GM18520 (cell line): ENCODE measurements around the gene WDR89.
"Not testable (repeated sequence)": the region's sequence is repeated elsewhere in the genome, so short reads cannot be mapped to it uniquely, and the experiment has no call there.

Source experiments
- ATAC-seq: cut with Tn5 transposase; IDR thresholded peaks from one replicate; pipeline ENCODE4 v1.9.1; 2021; ENCODE audit not compliant: unreplicated experiment

WDR89 gene

DNA sequence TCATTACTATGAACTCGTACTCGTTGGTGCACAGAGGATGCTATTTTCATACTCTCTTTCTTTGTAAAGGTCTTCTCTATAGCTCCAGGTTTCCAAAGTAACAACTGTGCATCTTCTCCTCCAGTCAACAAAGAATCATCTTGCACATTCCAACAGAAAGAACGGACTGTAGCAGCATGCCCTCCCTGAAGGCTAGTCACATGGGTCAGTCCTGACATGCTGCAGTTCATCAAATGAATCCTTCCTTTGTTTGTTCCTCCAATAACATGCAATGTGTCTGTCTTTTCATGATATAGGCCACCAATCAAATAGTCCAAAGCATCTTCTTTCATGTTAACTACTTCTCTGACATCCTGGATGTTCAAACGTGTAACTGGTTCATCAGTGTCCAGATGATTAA lies 42.9 kb downstream of the WDR89 start:
- ATAC-seq: no peak

DNA sequence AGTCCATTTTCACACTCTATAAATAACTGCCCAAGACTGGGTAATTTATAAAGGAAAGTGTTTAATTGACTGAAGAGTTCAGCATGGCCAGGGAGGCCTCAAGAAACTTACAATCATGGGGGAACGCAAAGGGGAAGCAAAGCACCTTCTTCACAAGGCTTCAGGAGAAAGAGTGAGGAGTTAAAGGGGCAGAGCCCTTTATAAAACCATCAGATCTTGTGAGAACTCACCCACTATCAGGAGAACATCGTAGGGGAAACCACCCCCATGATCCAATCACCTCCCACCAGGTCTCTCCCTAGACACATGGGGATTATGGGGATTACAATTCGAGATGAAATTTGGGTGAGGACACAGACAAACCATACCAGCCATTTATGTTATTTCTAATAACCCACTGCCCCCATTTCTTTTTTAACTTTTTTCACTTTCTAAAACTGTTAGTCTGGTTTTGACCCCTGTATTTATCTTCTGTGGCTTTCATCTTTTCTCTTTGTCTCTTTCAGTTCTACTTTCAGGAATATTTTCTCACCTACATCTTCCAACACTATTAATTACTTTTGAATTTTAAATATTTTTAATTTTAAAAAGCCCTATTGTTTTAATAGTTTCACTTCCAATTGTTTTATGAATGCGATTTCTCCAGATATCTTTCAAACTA lies 44.5 kb downstream of the WDR89 start:
- no peak for ATAC-seq

DNA sequence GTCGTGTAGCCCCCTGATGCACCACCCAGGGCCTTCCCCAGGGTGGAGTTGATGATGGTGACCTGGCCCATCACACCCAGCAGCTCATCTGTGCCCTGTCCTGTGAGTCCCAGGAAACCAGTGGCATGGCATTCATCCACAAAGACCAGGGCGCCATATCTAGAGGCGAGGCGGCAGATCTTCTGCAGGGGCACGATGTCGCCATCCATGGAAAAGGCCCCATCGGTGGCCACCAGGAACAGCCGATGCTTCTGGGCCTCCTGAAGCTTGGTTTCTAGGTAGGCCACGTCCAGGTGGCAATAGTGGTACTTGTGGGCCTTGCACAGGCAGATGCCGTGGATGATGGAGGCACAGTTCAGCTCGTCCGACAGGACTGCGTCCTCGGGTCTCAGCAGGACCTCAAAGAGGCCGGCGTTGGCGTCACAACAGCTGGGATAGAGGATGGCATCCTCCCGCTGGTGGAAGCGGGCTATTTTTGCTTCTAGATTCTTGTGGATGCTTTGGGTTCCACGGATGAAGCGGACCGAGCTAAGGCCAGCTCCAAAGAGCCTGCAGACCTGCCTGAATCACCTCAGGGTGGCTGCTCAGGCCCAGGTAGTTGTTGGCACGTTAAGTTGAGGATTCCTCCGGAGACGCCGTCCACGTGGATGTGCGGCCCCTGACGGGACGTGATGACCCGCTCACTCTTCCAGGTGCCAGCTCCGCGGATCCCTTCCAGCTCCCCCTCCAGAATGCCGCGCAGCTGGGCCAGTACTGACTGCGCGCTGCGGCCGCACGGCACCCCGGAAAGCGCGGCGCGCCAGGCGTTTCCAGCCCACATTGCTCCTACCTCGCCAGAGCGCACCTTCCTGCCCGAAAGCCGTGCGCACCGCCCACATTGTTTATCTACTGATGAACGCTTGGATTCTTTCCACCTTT lies 47.0 kb downstream of the WDR89 start:
- ATAC-seq: no peak

DNA sequence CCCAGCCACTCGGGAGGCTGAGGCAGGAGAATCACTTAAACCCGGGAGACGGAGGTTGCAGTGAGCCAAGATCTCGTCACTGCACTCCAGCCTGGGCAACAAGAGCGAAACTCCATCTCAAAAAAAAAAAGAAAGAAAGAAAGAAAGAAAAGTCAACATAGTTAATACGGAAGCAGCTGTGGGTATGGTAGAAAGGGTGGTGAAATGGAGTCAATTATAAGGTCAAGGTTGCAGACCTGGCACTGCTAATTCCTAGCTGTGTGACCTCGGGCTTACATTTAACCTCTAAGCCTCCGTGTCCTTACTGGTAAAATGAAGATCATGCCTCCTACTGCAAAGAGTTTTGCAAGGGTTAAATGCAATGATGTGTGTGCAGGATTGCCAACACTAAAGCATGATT lies 58.6 kb downstream of the WDR89 start:
- ATAC-seq: not testable (repeated sequence)

DNA sequence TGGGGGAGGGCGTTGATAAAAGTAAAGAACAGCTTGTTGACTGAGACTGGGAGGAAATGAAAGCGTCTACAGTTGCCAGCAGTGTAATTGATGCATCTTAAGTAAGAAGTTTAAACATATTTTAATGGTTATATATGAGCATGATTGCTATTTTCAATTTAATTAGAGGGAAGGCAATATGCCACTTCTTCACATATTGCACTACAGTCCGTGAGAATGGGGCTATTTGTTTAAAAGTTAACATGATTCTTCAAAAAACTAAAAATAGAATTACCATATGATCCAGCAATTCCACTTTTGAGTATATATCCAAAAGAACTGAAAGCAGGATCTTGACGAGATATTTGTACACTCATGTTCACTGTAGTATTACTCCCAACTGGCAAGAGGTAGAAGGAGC lies 60.2 kb downstream of the WDR89 start:
- ATAC-seq: no peak

DNA sequence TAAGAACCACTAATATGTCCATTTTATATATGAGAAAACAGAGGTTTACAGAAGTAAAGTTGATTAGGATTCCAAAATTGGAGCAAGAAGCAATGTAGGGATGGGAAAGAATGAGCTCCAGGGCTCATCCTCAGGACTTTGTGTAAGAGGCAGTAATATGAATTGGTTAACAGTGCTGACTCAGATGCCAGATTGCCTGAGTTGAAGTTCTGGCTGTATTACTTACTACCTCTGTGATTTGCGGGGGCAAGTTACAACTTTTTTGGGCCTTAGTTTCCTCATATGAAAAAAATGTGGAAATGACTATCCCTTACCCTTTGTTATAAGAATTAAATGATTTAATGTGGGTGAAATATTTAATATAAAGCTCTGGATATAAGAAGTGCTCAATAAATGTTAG lies 63.4 kb downstream of the WDR89 start:
- ATAC-seq: no peak

DNA sequence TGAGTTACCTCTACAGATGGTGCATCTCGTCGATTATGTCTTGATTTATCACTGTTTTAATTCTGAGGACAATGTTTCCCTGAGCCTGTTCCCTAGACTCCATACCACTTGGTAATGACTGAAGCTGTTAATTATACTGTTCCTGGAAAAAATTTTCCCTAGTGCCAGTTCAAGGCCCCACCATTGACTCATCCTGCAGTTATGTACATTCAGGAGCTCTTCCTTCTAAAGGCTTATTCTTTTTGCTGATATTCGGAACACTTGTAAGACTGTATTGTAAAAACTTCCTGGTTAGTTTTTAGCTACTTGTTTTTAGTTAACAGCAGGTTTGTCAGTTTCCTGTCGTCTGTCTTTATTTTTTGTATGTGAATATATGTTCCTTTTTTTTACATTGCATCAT lies 68.1 kb downstream of the WDR89 start:
- no peak for ATAC-seq

DNA sequence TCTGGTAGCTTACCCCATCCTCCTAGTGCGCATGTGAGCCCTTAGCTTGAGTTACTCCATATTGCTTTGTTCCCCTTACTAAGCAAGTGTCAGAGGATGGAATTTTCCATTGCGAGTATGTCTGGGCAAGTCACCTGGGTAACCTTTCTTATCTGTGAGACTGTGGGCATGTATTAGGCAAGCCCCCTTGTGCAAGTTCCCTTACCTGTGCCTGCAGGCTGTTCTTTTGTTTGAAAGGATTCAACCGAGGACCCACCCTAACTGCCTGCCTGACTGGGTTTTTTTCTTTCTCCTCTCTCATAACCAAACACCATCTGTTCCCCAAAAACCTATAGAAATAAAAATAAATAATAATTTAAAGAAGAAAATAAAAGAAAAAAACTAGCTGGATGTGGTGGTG lies 76.2 kb downstream of the WDR89 start:
- ATAC-seq: no peak

DNA sequence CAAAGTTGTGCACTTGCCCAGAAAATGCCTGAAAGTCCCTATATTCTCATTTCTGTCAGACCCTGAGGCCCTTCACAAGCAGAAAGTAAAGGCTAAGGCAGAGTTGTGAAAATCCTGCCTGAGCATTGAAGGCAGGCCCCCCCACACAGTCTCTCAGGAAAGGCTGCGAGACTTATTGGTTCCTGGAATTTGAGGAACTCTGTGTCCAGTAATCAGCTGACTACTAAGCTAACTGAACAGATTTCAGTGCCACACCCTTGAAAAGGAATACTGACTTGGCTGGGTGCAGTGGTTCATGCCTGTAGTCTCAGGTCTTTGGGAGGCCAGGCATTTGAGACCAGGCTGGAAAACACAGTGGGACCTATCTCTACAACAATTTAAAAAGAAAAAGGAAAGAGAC lies 77.4 kb downstream of the WDR89 start:
- no peak for ATAC-seq

DNA sequence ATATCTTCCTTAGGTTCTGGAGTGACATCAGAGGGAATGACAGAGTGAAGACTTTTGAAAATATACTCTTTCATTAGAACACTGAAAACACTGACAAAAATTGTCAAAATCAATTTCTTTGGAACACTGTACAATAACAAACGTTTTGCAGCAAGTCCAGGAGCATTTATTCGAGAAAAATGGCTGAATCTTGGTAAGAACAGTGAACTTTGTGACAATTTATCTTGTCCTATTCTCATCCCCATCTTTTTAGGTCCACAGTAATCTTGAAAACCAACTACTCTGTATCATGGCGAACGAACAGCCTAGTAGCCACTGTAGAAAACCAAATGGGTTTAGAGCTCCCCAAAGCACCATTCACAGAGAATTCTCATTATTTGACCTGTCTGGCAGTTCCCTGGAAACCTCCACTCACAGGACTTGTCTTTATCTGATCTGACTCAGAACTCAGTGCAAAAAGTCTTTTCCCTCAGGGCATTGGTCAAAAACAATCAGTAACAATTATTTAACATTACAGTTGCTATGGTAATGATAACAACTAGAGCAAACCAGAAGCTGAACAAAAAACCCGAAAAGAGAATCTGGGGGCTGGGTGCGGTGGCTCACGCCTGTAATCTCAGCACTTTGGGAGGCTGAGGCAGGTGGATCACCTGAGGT lies 78.2 kb downstream of the WDR89 start:
- no peak for ATAC-seq

DNA sequence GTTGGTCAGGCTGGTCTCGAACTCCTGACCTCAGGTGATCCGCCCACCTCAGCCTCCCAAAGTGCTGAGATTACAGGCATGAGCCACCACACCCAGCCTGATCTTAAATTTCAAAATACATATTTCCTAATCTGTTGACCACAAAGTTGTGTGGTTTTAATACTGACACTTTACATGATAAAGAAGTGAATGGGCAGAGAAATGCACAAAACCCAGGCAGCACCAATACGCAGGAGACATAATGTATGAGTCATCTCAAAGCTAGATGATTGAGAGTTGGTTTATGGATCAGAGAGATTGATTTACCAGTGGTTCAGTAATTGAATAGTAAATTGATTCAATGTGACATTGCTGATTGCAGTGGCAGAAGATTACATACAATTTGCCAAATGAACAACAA lies 79.3 kb downstream of the WDR89 start:
- ATAC-seq: no peak

DNA sequence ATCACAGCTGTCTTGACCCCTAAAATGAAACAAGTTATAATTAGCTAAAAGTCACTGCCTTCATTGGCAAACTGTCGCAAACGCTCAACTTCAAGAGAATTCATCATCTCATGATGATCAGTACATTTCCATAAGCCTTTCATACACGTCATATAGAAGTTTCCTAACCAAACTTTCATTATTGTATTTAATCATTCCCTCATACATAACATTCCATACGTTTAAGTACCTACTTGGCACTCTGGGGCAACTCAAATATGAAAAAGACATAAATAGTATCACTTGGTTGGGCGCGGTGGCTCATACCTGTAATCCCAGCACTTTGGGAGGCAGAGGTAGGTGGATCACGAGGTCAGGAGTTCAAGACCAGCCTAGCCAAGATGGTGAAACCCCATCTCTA lies 86.1 kb downstream of the WDR89 start:
- ATAC-seq: no peak

DNA sequence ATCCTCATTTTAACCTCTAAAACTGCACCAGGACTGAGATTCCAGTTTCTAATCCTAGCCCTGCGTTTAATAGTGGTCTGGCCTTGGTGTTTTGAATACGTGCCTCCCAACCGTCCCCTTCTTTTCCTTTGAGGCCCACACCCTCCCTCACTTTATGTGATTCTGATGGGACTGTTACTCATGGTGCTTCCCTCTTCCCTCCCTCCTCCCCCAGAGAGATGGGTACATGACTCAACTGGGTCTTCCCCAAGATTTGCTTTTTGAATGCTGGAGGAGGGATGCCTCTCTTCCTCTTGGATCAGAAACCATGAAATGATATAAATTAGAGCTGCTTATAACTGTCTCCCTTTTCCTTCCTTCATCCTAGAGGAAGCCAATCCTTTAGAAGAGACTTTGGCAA lies 90.3 kb downstream of the WDR89 start:
- no peak for ATAC-seq

DNA sequence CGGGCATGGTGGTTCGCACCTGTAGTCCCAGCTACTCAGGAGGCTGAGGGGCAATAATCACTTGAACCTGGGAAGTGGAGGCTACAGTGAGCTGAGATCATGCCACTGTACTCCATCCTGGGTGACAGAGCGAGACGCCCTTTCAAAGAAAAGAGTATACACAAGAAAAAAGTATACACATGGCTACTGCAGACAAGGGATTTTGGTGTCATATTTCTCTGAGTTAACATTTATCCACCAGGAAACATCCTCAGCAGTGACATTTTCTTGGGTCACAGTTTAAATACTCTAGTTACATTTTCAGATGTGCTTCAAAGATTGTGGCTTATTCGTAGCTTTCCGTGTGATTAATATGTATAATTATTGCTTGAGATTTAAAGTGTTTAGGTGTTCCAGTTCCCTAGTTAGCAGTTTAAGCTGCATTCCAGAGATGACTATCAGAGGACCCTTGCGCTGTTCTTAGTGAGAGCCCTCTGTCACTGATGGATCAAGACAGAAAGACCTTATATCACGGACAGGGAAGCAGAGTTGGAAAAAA lies 93.8 kb downstream of the WDR89 start:
- ATAC-seq: no peak
